GM03348 (cell line): ENCODE data around the gene FNIP2.

Experiments used
- DNase-seq: peaks from one replicate; pipeline ENCODE4 v3.0.0; 2012; ENCODE audit warnings: low spot score

The FNIP2 gene

GRCh38 chr4:158763462-158763861 lies 5.4 kb upstream of the FNIP2 start:
- DNase-seq: no peak

GRCh38 chr4:158766434-158767044 lies 2.3 kb upstream of the FNIP2 start:
- DNase-seq: no peak

- no peak for DNase-seq
Measured at GRCh38 chr4:158767451-158767850, 1.4 kb upstream of the FNIP2 start.

GRCh38 chr4:158769175-158769921 lies 522 bp downstream of the FNIP2 start:
- DNase-seq: no peak

- no peak for DNase-seq
Measured at GRCh38 chr4:158770671-158771070, 1.8 kb downstream of the FNIP2 start.

- DNase-seq: no peak
Measured at GRCh38 chr4:158771776-158772175, 3.0 kb downstream of the FNIP2 start.

GRCh38 chr4:158775091-158775651 lies 6.3 kb downstream of the FNIP2 start:
- peak; percentile 70 for DNase-seq

- no peak for DNase-seq
Measured at GRCh38 chr4:158776106-158776505, 7.3 kb downstream of the FNIP2 start.

- no peak for DNase-seq
Measured at GRCh38 chr4:158777423-158778155, 8.8 kb downstream of the FNIP2 start.

- DNase-seq: no peak
Measured at GRCh38 chr4:158778156-158778711, 9.4 kb downstream of the FNIP2 start.

GRCh38 chr4:158778712-158779111 lies 9.9 kb downstream of the FNIP2 start:
- no peak for DNase-seq

GRCh38 chr4:158781963-158782362 lies 13.1 kb downstream of the FNIP2 start:
- no peak for DNase-seq

- peak; percentile 24 for DNase-seq
Measured at GRCh38 chr4:158782551-158783360, 13.9 kb downstream of the FNIP2 start.

GRCh38 chr4:158783785-158784184 lies 15.0 kb downstream of the FNIP2 start:
- peak; percentile 45 for DNase-seq

- DNase-seq: no peak
Measured at GRCh38 chr4:158785718-158786117, 16.9 kb downstream of the FNIP2 start.

- DNase-seq: no peak
Measured at GRCh38 chr4:158786121-158786601, 17.3 kb downstream of the FNIP2 start.

GRCh38 chr4:158786955-158787354 lies 18.1 kb downstream of the FNIP2 start:
- DNase-seq: no peak

GRCh38 chr4:158787709-158788475 lies 19.1 kb downstream of the FNIP2 start:
- no peak for DNase-seq

- no peak for DNase-seq
Measured at GRCh38 chr4:158788516-158788915, 19.7 kb downstream of the FNIP2 start.

- DNase-seq: no peak
Measured at GRCh38 chr4:158789853-158790252, 21.0 kb downstream of the FNIP2 start.

- DNase-seq: no peak
Measured at GRCh38 chr4:158793021-158793420, 24.2 kb downstream of the FNIP2 start.
